GM23338 (cell line): ENCODE data around the gene NOLC1.

Experiments
- CTCF ChIP-seq, 2 experiments: fragments of 200-600 bp in 1 of 2; sonication (generic) in 1 of 2; conservative IDR thresholded peaks; 2 replicates each; pipeline versions ENCODE4 v1.5.1 to v1.6.1; 2016 to 2017; ENCODE audit warnings: antibody characterized with exemption in 2 of 2, low read depth in 2 of 2, mild to moderate bottlenecking in 2 of 2, moderate library complexity in 1 of 2
- EZH2phosphoT487 ChIP-seq: fragments of 200-600 bp; sonication (generic); IDR thresholded peaks from one replicate; pipeline ENCODE4 v1.8.1; 2018; ENCODE audit warnings: antibody characterized with exemption; ENCODE audit not compliant: unreplicated experiment
- POLR2AphosphoS5 ChIP-seq: IDR thresholded peaks from 2 replicates; pipeline ENCODE4 v1.6.1; 2016; ENCODE audit warnings: antibody characterized with exemption, low read depth
- REST ChIP-seq: IDR thresholded peaks from one replicate; pipeline ENCODE4 v1.6.1; 2018; ENCODE audit warnings: antibody characterized with exemption; ENCODE audit not compliant: unreplicated experiment

- TF ChIP-seq CTCF (conservative IDR thresholded peaks at IDR 0.05; ENCODE audit: low read depth in 2 of 2) (no peak), REST (no peak), EZH2phosphoT487 (no peak), POLR2AphosphoS5 (no peak)
Observed at GRCh38 chr10:102123223-102123622, 29.0 kb upstream of the NOLC1 start.
